Measurements from ENCODE around the gene MICAL2. TPM values are rescaled to one million over a fixed set of nuclear protein-coding genes. Genes with fewer than 3 reads are reported as not detected.

Gene MICAL2
- total and polyA plus RNA-seq, 2 of the 13 experiments (the other 11 are each of a cell fraction or from before 2014, with no cell fraction given): 0.78 to 1.1 TPM

DNA sequence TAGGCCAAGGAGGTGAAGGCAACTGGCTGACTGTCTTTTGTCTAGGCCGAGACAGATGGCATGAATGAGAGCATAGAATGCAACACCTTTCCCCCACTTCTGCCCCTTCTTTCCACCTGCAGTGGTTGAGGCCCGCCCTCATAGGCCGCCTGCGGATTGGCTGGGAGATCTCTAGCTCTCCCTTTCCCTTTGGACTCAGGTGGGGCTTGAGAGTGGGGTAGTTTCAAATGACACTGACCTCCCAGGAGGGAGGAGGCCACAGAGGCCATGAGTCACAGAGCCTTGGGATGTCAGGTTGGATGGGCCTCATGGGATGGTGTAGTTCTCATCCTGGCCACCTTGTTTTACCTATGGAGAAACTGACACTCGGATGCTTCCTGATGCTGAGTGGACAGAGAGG, 9.1 kb downstream of the MICAL2 start:
- Histone ChIP-seq H3K9me3 (ENCODE audit: low read length) (no peaks in the 10 kb centered on the region), H4K20me1 (ENCODE audit: insufficient read depth, low read length) (no peaks in the 10 kb centered on the region), H3K79me2 (ENCODE audit: insufficient read depth, low read length) (no peaks in the 10 kb centered on the region), H3K27me3 (ENCODE audit: control insufficient read depth in 1 of 2, insufficient read depth in 2 of 2, low read length in 2 of 2) (no peaks in the 10 kb centered on the region), H3K4me2 (ENCODE audit: low read depth, low read length) (no peak overlapping the region), H3K36me3 (replicated peaks in 1 of 2; ENCODE audit: control insufficient read depth in 1 of 2, insufficient read depth in 2 of 2, low read length in 2 of 2) (no peaks in the 10 kb centered on the region), H2AFZ (ENCODE audit: low read length) (no peak overlapping the region), H3K4me3 (replicated peaks in 1 of 3; ENCODE audit: insufficient read depth in 1 of 3, low read depth in 2 of 3, low read length in 3 of 3) (no peak overlapping the region), H3K9ac (ENCODE audit: insufficient read depth, low read depth, low read length) (no peak overlapping the region), H3K27ac (ENCODE audit: extremely low read length, insufficient read depth, low read length) (no peak overlapping the region), H3K4me1 (ENCODE audit: insufficient read depth, low read length) (peaks cover 22% of the 10 kb centered on the region)
- ChIA-PET POLR2A (no interaction called here), CTCF (ENCODE audit: low intra/inter-chr PET ratio, low total read pairs) (no interaction called here)
- BruUV-seq (replicated peaks): no TSS peak
- in situ Hi-C loops (cut with HindIII; ENCODE audit: extremely low pct_ligation_motif_present, low pct_unique_long_range_greater_than_20kb): loop anchor here (10.0 kb wide), 1 partner anchor 115 kb away; no protein-coding TSS in a partner anchor
- peak; percentile 53 for ATAC-seq
- no peak for FAIRE-seq
- 77% methylated on average over 4 of the region's 5 CpGs for WGBS (ENCODE audit: low lambda C conversion rate)
- intact Hi-C loops (cut with micrococcal nuclease; ENCODE audit: unreplicated experiment): loop anchor here (10.0 kb wide), 1 partner anchor 65 kb away; no protein-coding TSS in a partner anchor
- DNase-seq (ENCODE audit: low spot score): no peak
- TF ChIP-seq NFYC (CRISPR knock-in tag; IDR thresholded peaks at IDR 0.05): no peak
- TF ChIP-seq ZSCAN31 (CRISPR knock-in tag; IDR thresholded peaks at IDR 0.05; ENCODE audit: low read depth): no peak
- no peak for TF ChIP-seq ZNF160 (CRISPR knock-in tag; IDR thresholded peaks at IDR 0.05)
- no peak for TF ChIP-seq SETDB1 (CRISPR knock-in tag; IDR thresholded peaks at IDR 0.05; ENCODE audit: borderline replicate concordance)
- TF ChIP-seq DMAP1 (CRISPR knock-in tag; IDR thresholded peaks at IDR 0.05): no peak
- TF ChIP-seq, protein P1, sequence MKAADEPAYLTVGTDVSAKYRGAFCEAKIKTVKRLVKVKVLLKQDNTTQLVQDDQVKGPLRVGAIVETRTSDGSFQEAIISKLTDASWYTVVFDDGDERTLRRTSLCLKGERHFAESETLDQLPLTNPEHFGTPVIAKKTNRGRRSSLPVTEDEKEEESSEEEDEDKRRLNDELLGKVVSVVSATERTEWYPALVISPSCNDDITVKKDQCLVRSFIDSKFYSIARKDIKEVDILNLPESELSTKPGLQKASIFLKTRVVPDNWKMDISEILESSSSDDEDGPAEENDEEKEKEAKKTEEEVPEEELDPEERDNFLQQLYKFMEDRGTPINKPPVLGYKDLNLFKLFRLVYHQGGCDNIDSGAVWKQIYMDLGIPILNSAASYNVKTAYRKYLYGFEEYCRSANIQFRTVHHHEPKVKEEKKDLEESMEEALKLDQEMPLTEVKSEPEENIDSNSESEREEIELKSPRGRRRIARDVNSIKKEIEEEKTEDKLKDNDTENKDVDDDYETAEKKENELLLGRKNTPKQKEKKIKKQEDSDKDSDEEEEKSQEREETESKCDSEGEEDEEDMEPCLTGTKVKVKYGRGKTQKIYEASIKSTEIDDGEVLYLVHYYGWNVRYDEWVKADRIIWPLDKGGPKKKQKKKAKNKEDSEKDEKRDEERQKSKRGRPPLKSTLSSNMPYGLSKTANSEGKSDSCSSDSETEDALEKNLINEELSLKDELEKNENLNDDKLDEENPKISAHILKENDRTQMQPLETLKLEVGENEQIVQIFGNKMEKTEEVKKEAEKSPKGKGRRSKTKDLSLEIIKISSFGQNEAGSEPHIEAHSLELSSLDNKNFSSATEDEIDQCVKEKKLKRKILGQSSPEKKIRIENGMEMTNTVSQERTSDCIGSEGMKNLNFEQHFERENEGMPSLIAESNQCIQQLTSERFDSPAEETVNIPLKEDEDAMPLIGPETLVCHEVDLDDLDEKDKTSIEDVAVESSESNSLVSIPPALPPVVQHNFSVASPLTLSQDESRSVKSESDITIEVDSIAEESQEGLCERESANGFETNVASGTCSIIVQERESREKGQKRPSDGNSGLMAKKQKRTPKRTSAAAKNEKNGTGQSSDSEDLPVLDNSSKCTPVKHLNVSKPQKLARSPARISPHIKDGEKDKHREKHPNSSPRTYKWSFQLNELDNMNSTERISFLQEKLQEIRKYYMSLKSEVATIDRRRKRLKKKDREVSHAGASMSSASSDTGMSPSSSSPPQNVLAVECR (CRISPR knock-in tag; IDR thresholded peaks at IDR 0.05; ENCODE audit: borderline replicate concordance): no peak
- TF ChIP-seq, protein P2, sequence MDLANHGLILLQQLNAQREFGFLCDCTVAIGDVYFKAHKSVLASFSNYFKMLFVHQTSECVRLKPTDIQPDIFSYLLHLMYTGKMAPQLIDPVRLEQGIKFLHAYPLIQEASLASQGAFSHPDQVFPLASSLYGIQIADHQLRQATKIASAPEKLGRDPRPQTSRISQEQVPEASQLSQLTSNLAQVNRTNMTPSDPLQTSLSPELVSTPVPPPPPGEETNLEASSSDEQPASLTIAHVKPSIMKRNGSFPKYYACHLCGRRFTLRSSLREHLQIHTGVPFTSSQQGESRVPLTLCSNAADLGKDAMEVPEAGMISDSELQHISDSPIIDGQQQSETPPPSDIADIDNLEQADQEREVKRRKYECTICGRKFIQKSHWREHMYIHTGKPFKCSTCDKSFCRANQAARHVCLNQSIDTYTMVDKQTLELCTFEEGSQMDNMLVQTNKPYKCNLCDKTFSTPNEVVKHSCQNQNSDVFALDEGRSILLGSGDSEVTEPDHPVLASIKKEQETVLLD (CRISPR knock-in tag; IDR thresholded peaks at IDR 0.05; ENCODE audit: low read depth): no peak
- TF ChIP-seq, protein P3, sequence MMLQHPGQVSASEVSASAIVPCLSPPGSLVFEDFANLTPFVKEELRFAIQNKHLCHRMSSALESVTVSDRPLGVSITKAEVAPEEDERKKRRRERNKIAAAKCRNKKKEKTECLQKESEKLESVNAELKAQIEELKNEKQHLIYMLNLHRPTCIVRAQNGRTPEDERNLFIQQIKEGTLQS (CRISPR knock-in tag; IDR thresholded peaks at IDR 0.05): no peak
- TF ChIP-seq ZNF234 (CRISPR knock-in tag; conservative IDR thresholded peaks at IDR 0.05): no peak
- TF ChIP-seq YEATS2 (CRISPR knock-in tag; IDR thresholded peaks at IDR 0.05; ENCODE audit: borderline replicate concordance): no peak
- TF ChIP-seq NFE2L2 (IDR thresholded peaks at IDR 0.05; ENCODE audit: low read length): no peak
- TF ChIP-seq KLF11 (CRISPR knock-in tag; IDR thresholded peaks at IDR 0.05): no peak
- TF ChIP-seq, protein P4, sequence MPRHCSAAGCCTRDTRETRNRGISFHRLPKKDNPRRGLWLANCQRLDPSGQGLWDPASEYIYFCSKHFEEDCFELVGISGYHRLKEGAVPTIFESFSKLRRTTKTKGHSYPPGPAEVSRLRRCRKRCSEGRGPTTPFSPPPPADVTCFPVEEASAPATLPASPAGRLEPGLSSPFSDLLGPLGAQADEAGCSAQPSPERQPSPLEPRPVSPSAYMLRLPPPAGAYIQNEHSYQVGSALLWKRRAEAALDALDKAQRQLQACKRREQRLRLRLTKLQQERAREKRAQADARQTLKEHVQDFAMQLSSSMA (CRISPR knock-in tag; IDR thresholded peaks at IDR 0.05): no peak
- no peak for TF ChIP-seq ZNF776 (CRISPR knock-in tag; IDR thresholded peaks at IDR 0.05)
- TF ChIP-seq TBL1XR1 (IDR thresholded peaks at IDR 0.05; ENCODE audit: borderline replicate concordance, low read length, partially characterized antibody): no peak
- TF ChIP-seq ISX (CRISPR knock-in tag; conservative IDR thresholded peaks at IDR 0.05): no peak
- TF ChIP-seq ZSCAN12 (CRISPR knock-in tag; IDR thresholded peaks at IDR 0.05): no peak
- no peak for TF ChIP-seq ZNF501 (CRISPR knock-in tag; IDR thresholded peaks at IDR 0.05)
